ENCODE results near the gene OR4P4. TPM values are rescaled to one million over a fixed set of nuclear protein-coding genes. Genes with fewer than 3 reads are reported as not detected.

Gene OR4P4
- total RNA-seq (not detected), polyA plus RNA-seq (not detected)

GRCh38 chr11:55634813-55635212, at the start of gene OR4P4:
Gene OR4P4 (plus strand): TSS chr11:55635113.
- no peaks in the 10 kb centered on the region for H3K27me3 Mint-ChIP-seq
- H3K27ac Mint-ChIP-seq, result no peak within 1 kb of the TSS
- H3K9me3 Mint-ChIP-seq, result peaks cover 0 to 27% (median 3%) of the 10 kb centered on the region in 8 donors
- H3K4me3 Mint-ChIP-seq, result no peak within 1 kb of the TSS
- intact Hi-C loops (cut with micrococcal nuclease), result no loop called here
- H3K9me3 ChIP-seq (ENCODE audit: control insufficient read depth in 1 of 2, low read length in 2 of 2), result no peaks in the 10 kb centered on the region
- H3K27ac ChIP-seq (ENCODE audit: low read depth, low read length), result no peak within 1 kb of the TSS
- CTCF ChIA-PET (ENCODE audit: partially characterized antibody), result no interaction called here
- no peaks in the 10 kb centered on the region for H3K36me3 ChIP-seq (ENCODE audit: insufficient read depth, low read length)
- POLR2A ChIA-PET (ENCODE audit: partially characterized antibody), result no interaction called here
- DNase-seq, result no peak
- H3K4me3 ChIP-seq (ENCODE audit: low read length in 2 of 2), result no peak within 1 kb of the TSS
- H3K36me3 Mint-ChIP-seq, result no peaks in the 10 kb centered on the region
- no peaks in the 10 kb centered on the region for H3K4me1 ChIP-seq (ENCODE audit: insufficient read depth, low read length)
- no peaks in the 10 kb centered on the region for H3K27me3 ChIP-seq (ENCODE audit: insufficient read depth, low read length)
- H3K4me1 Mint-ChIP-seq, result no peaks in the 10 kb centered on the region

GRCh38 chr11:55607545-55607944, 27.4 kb upstream of the OR4P4 start, which contains the start of gene OR4C11:
Gene OR4C11 (minus strand): TSS chr11:55607645. CDS start chr11:55604373, 3,272 bp downstream.
- H3K27me3 ChIP-seq (ENCODE audit: insufficient read depth, low read length), result no peaks in the 10 kb centered on the region
- DNase-seq, result no peak
- Mint-ChIP-seq H3K27ac (no peak within 1 kb of the TSS), H3K36me3 (no peaks in the 10 kb centered on the region), H3K4me1 (no peaks in the 10 kb centered on the region), H3K9me3 (peaks cover 3 to 21% (median 5%) of the 10 kb centered on the region in 8 donors), H3K4me3 (no peak within 1 kb of the TSS), H3K27me3 (no peaks in the 10 kb centered on the region)
- no peak within 1 kb of the TSS for H3K4me3 ChIP-seq (ENCODE audit: low read length in 2 of 2)
- POLR2A ChIA-PET (ENCODE audit: partially characterized antibody), result no interaction called here
- intact Hi-C loops (cut with micrococcal nuclease), result no loop called here
- H3K36me3 ChIP-seq (ENCODE audit: insufficient read depth, low read length), result no peaks in the 10 kb centered on the region
- no peak within 1 kb of the TSS for H3K27ac ChIP-seq (ENCODE audit: low read depth, low read length)
- no peaks in the 10 kb centered on the region for H3K9me3 ChIP-seq (ENCODE audit: control insufficient read depth in 1 of 2, low read length in 2 of 2)
- H3K4me1 ChIP-seq (ENCODE audit: insufficient read depth, low read length), result no peaks in the 10 kb centered on the region
- CTCF ChIA-PET (ENCODE audit: partially characterized antibody), result no interaction called here

GRCh38 chr11:55624531-55624930, 10.4 kb upstream of the OR4P4 start:
- no peaks in the 10 kb centered on the region for H3K36me3 Mint-ChIP-seq
- Histone ChIP-seq H3K9me3 (ENCODE audit: control insufficient read depth in 1 of 2, low read length in 2 of 2) (no peaks in the 10 kb centered on the region), H3K4me1 (ENCODE audit: insufficient read depth, low read length) (no peaks in the 10 kb centered on the region), H3K27me3 (ENCODE audit: insufficient read depth, low read length) (no peaks in the 10 kb centered on the region), H3K4me3 (ENCODE audit: low read length in 2 of 2) (no peak overlapping the region), H3K27ac (ENCODE audit: low read depth, low read length) (no peak overlapping the region), H3K36me3 (ENCODE audit: insufficient read depth, low read length) (no peaks in the 10 kb centered on the region)
- peaks cover 0 to 48% (median 8%) of the 10 kb centered on the region in 8 donors for H3K9me3 Mint-ChIP-seq
- no peak for DNase-seq
- no peaks in the 10 kb centered on the region for H3K4me1 Mint-ChIP-seq
- intact Hi-C loops (cut with micrococcal nuclease), result no loop called here
- H3K27me3 Mint-ChIP-seq, result no peaks in the 10 kb centered on the region
- ChIA-PET POLR2A (ENCODE audit: partially characterized antibody) (no interaction called here), CTCF (ENCODE audit: partially characterized antibody) (no interaction called here)
- H3K4me3 Mint-ChIP-seq, result no peak overlapping the region
- no peak overlapping the region for H3K27ac Mint-ChIP-seq

GRCh38 chr11:55648027-55648426, 13.1 kb downstream of the OR4P4 start, which contains the start of gene OR4S2:
Gene OR4S2 (plus strand): TSS chr11:55648327. CDS start chr11:55650904, 2,577 bp downstream.
- H3K9me3 ChIP-seq (ENCODE audit: control insufficient read depth in 1 of 2, low read length in 2 of 2), result no peaks in the 10 kb centered on the region
- no peak within 1 kb of the TSS for H3K27ac ChIP-seq (ENCODE audit: low read depth, low read length)
- no peak within 1 kb of the TSS for H3K4me3 ChIP-seq (ENCODE audit: low read length in 2 of 2)
- no peak for DNase-seq
- peaks cover 0 to 32% (median 8%) of the 10 kb centered on the region in 8 donors for H3K9me3 Mint-ChIP-seq
- H3K36me3 ChIP-seq (ENCODE audit: insufficient read depth, low read length), result no peaks in the 10 kb centered on the region
- H3K27me3 ChIP-seq (ENCODE audit: insufficient read depth, low read length), result no peaks in the 10 kb centered on the region
- POLR2A ChIA-PET (ENCODE audit: partially characterized antibody), result no interaction called here
- CTCF ChIA-PET (ENCODE audit: partially characterized antibody), result no interaction called here
- H3K4me3 Mint-ChIP-seq, result no peak within 1 kb of the TSS
- H3K27me3 Mint-ChIP-seq, result no peaks in the 10 kb centered on the region
- no peaks in the 10 kb centered on the region for H3K4me1 Mint-ChIP-seq
- intact Hi-C loops (cut with micrococcal nuclease), result no loop called here
- H3K4me1 ChIP-seq (ENCODE audit: insufficient read depth, low read length), result no peaks in the 10 kb centered on the region
- no peaks in the 10 kb centered on the region for H3K36me3 Mint-ChIP-seq
- H3K27ac Mint-ChIP-seq, result no peak within 1 kb of the TSS

- H3K9me3 Mint-ChIP-seq, result peaks cover 2 to 30% (median 8%) of the 10 kb centered on the region in 8 donors
- POLR2A ChIA-PET (ENCODE audit: partially characterized antibody), result no interaction called here
- no peaks in the 10 kb centered on the region for H3K4me1 ChIP-seq (ENCODE audit: insufficient read depth, low read length)
Measured at GRCh38 chr11:55652560-55652959, 17.6 kb downstream of the OR4P4 start.

GRCh38 chr11:55655096-55655495, 20.2 kb downstream of the OR4P4 start:
- Histone ChIP-seq H3K4me3 (ENCODE audit: low read length in 2 of 2) (no peak overlapping the region), H3K27ac (ENCODE audit: low read depth, low read length) (no peak overlapping the region), H3K4me1 (ENCODE audit: insufficient read depth, low read length) (no peaks in the 10 kb centered on the region), H3K9me3 (ENCODE audit: control insufficient read depth in 1 of 2, low read length in 2 of 2) (no peaks in the 10 kb centered on the region), H3K36me3 (ENCODE audit: insufficient read depth, low read length) (no peaks in the 10 kb centered on the region), H3K27me3 (ENCODE audit: insufficient read depth, low read length) (no peaks in the 10 kb centered on the region)
- Mint-ChIP-seq H3K4me1 (no peaks in the 10 kb centered on the region), H3K27ac (no peak overlapping the region), H3K4me3 (no peak overlapping the region), H3K9me3 (peaks cover 2 to 33% (median 7%) of the 10 kb centered on the region in 8 donors), H3K36me3 (no peaks in the 10 kb centered on the region), H3K27me3 (no peaks in the 10 kb centered on the region)
- ChIA-PET POLR2A (ENCODE audit: partially characterized antibody) (no interaction called here), CTCF (ENCODE audit: partially characterized antibody) (no interaction called here)
- intact Hi-C loops (cut with micrococcal nuclease), result no loop called here
- DNase-seq, result no peak

More at GRCh38 chr11:55652560-55652959, 17.6 kb downstream of the OR4P4 start:
- no peak for DNase-seq
- Histone ChIP-seq H3K27ac (ENCODE audit: low read depth, low read length) (no peak overlapping the region), H3K36me3 (ENCODE audit: insufficient read depth, low read length) (no peaks in the 10 kb centered on the region), H3K27me3 (ENCODE audit: insufficient read depth, low read length) (no peaks in the 10 kb centered on the region), H3K9me3 (ENCODE audit: control insufficient read depth in 1 of 2, low read length in 2 of 2) (no peaks in the 10 kb centered on the region), H3K4me3 (ENCODE audit: low read length in 2 of 2) (no peak overlapping the region)
- CTCF ChIA-PET (ENCODE audit: partially characterized antibody), result no interaction called here
- Mint-ChIP-seq H3K27me3 (no peaks in the 10 kb centered on the region), H3K4me1 (no peaks in the 10 kb centered on the region), H3K27ac (no peak overlapping the region), H3K36me3 (no peaks in the 10 kb centered on the region), H3K4me3 (no peak overlapping the region)
- intact Hi-C loops (cut with micrococcal nuclease), result no loop called here

GRCh38 chr11:55658031-55658573, 23.2 kb downstream of the OR4P4 start:
- no peak overlapping the region for H3K4me3 Mint-ChIP-seq
- Histone ChIP-seq H3K9me3 (ENCODE audit: control insufficient read depth in 1 of 2, low read length in 2 of 2) (no peaks in the 10 kb centered on the region), H3K4me3 (ENCODE audit: low read length in 2 of 2) (no peak overlapping the region), H3K27me3 (ENCODE audit: insufficient read depth, low read length) (no peaks in the 10 kb centered on the region), H3K36me3 (ENCODE audit: insufficient read depth, low read length) (no peaks in the 10 kb centered on the region), H3K27ac (ENCODE audit: low read depth, low read length) (no peak overlapping the region), H3K4me1 (ENCODE audit: insufficient read depth, low read length) (no peaks in the 10 kb centered on the region)
- H3K36me3 Mint-ChIP-seq, result no peaks in the 10 kb centered on the region
- no peaks in the 10 kb centered on the region for H3K27me3 Mint-ChIP-seq
- intact Hi-C loops (cut with micrococcal nuclease), result no loop called here
- ChIA-PET POLR2A (ENCODE audit: partially characterized antibody) (no interaction called here), CTCF (ENCODE audit: partially characterized antibody) (no interaction called here)
- peaks cover 0 to 23% (median 6%) of the 10 kb centered on the region in 8 donors for H3K9me3 Mint-ChIP-seq
- no peak overlapping the region for H3K27ac Mint-ChIP-seq
- no peaks in the 10 kb centered on the region for H3K4me1 Mint-ChIP-seq
- DNase-seq, result no peak

GRCh38 chr11:55658608-55659007, 23.7 kb downstream of the OR4P4 start:
- no peak overlapping the region for H3K27ac Mint-ChIP-seq
- POLR2A ChIA-PET (ENCODE audit: partially characterized antibody), result no interaction called here
- no peak overlapping the region for H3K4me3 Mint-ChIP-seq
- Histone ChIP-seq H3K4me1 (ENCODE audit: insufficient read depth, low read length) (no peaks in the 10 kb centered on the region), H3K4me3 (ENCODE audit: low read length in 2 of 2) (no peak overlapping the region), H3K9me3 (ENCODE audit: control insufficient read depth in 1 of 2, low read length in 2 of 2) (no peaks in the 10 kb centered on the region), H3K27ac (ENCODE audit: low read depth, low read length) (no peak overlapping the region), H3K36me3 (ENCODE audit: insufficient read depth, low read length) (no peaks in the 10 kb centered on the region), H3K27me3 (ENCODE audit: insufficient read depth, low read length) (no peaks in the 10 kb centered on the region)
- H3K4me1 Mint-ChIP-seq, result no peaks in the 10 kb centered on the region
- no peaks in the 10 kb centered on the region for H3K27me3 Mint-ChIP-seq
- no peak for DNase-seq
- peaks cover 0 to 21% (median 6%) of the 10 kb centered on the region in 8 donors for H3K9me3 Mint-ChIP-seq
- intact Hi-C loops (cut with micrococcal nuclease), result no loop called here
- CTCF ChIA-PET (ENCODE audit: partially characterized antibody), result no interaction called here
- H3K36me3 Mint-ChIP-seq, result no peaks in the 10 kb centered on the region

Measured in CD4-positive, alpha-beta memory T cell (primary cell).